ENCODE measurements around the gene SLC11A2. TPM values are rescaled to one million over a fixed set of nuclear protein-coding genes. Genes with fewer than 3 reads are reported as not detected.

Gene SLC11A2
- total and polyA plus RNA-seq, 2 of the 4 experiments (the other 2 are of a cell fraction) = 28.0 to 45.3 TPM

DNA sequence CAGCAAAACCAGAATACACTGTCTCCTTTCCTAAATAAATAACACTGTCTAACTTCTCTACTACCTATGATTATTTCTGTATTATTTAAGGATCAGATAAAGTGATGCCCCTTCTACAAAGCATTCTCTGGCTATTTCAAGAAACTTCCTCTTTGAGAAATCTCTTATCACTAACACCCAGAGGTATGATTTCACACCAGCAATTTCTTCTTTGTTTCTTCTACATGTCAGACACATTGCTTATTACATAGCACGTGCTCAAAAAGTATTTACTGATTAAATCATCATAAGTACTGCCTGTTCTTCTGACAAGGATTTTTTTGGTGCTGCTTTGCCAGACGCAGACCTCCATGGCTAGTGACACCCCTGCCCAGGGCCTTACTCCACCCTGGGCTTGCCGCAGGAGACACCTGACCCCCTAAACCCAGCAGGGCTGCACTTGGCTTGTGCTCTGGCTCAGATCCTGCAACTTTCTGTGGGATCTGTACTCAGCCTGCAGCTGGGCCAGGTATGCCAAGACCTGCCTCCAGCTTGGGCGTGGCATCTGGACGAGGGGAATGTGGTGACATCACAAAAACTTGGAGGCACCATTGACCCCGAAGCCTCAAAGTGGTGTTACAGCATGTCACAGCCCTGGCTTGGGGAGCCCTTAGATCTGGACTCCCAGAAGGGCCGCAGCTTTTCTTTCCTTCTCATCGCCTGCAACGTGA, 89.2 kb downstream of the SLC11A2 start:
- TF ChIP-seq RCOR1 (IDR thresholded peaks at IDR 0.05; ENCODE audit: insufficient replicate concordance, low read length) (no peak), CHD1 (IDR thresholded peaks at IDR 0.05; ENCODE audit: low read depth, low read length) (no peak), ELK1 (IDR thresholded peaks at IDR 0.05; ENCODE audit: borderline replicate concordance, low read depth, low read length) (no peak), SMC3 (IDR thresholded peaks at IDR 0.05; ENCODE audit: low read depth, low read length) (no peak), FOS (IDR thresholded peaks at IDR 0.05; ENCODE audit: low read depth, low read length) (no peak), BHLHE40 (IDR thresholded peaks at IDR 0.05; ENCODE audit: low read depth, low read length) (no peak), POLR2A (IDR thresholded peaks at IDR 0.05; ENCODE audit: low read depth, low read length) (no peak), MAZ (IDR thresholded peaks at IDR 0.05; ENCODE audit: borderline replicate concordance, low read depth, low read length) (no peak), MAFK (IDR thresholded peaks at IDR 0.05; ENCODE audit: low read depth, low read length) (no peak), NFE2L2 (IDR thresholded peaks at IDR 0.05; ENCODE audit: low read depth, low read length) (no peak), RAD21 (IDR thresholded peaks at IDR 0.05; ENCODE audit: low read length) (no peak), CEBPB (IDR thresholded peaks at IDR 0.05; ENCODE audit: low read depth, low read length) (no peak), MXI1 (IDR thresholded peaks at IDR 0.05; ENCODE audit: borderline replicate concordance, low read depth, low read length) (no peak), CTCF (conservative IDR thresholded peaks at IDR 0.05; ENCODE audit: low read depth, low read length) (no peak), RFX5 (IDR thresholded peaks at IDR 0.05; ENCODE audit: low read depth, low read length) (no peak)
- TF ChIP-seq, protein P1, sequence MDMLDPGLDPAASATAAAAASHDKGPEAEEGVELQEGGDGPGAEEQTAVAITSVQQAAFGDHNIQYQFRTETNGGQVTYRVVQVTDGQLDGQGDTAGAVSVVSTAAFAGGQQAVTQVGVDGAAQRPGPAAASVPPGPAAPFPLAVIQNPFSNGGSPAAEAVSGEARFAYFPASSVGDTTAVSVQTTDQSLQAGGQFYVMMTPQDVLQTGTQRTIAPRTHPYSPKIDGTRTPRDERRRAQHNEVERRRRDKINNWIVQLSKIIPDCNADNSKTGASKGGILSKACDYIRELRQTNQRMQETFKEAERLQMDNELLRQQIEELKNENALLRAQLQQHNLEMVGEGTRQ (IDR thresholded peaks at IDR 0.05; ENCODE audit: low read depth, low read length) = no peak
- H4K5ac ChIP-seq (ENCODE audit: low read depth, low read length) = no peak overlapping the region
- no peak overlapping the region for H2BK5ac ChIP-seq (ENCODE audit: low read depth, low read length, poor library complexity, severe bottlenecking)
- H2BK15ac ChIP-seq (ENCODE audit: low read depth, low read length) = no peak overlapping the region
- intact Hi-C loops (cut with micrococcal nuclease) (no loop called here), dilution Hi-C loops (cut with HindIII; ENCODE audit: low sequenced_read_pairs, unreplicated experiment) (no loop called here), in situ Hi-C loops (cut with MboI; ENCODE audit: low sequenced_read_pairs) (no loop called here)
- BruUV-seq (replicated peaks) = no TSS peak
- no peak overlapping the region for H4K8ac ChIP-seq (ENCODE audit: low read depth in 2 of 2, low read length in 2 of 2)
- no peak overlapping the region for H2BK120ac ChIP-seq (ENCODE audit: low read depth, low read length)
- no peak overlapping the region for H4K91ac ChIP-seq (ENCODE audit: insufficient read depth, low read depth, low read length)
- ATAC-seq (ENCODE audit: low read depth) = no peak
- H3K4me3 ChIP-seq (ENCODE audit: insufficient read depth, low read depth, low read length) = no peak overlapping the region
- POLR2A ChIA-PET (ENCODE audit: unreplicated experiment) = no interaction called here
- WGBS, 2 experiments (ENCODE audit: extremely low coverage in 2 of 2, insufficient read length in 1 of 2) = 80% methylated on average over 5 of the region's 9 CpGs; no CpG with 5 or more reads in 1 of the 2 experiments
- H3K18ac ChIP-seq (ENCODE audit: low read depth, low read length) = no peak overlapping the region
- H2AFZ ChIP-seq (replicated peaks; ENCODE audit: low read length, poor library complexity) = no peak overlapping the region
- peaks cover 20% of the 10 kb centered on the region for H3K4me1 ChIP-seq (ENCODE audit: control insufficient read depth, insufficient read depth, low read length)
- H3K36me3 ChIP-seq (ENCODE audit: control insufficient read depth, insufficient read depth, low read length) = 0 out of 2 replicates have a peak, but pooled peaks cover 2% of the 10 kb centered on the region
- no peaks in the 10 kb centered on the region for H4K20me1 ChIP-seq (ENCODE audit: insufficient read depth, low read length)
- peak overlapping the region; percentile 7; the same call in 1 of the 2 replicates for H3K4ac ChIP-seq (ENCODE audit: low read depth, low read length)
- H3K14ac ChIP-seq (replicated peaks; ENCODE audit: low read depth, low read length) = no peak overlapping the region
- no peak overlapping the region for H3K27ac ChIP-seq (ENCODE audit: insufficient read depth, low read length)
- no peak overlapping the region for H2AK9ac ChIP-seq (replicated peaks; ENCODE audit: low read depth, low read length, poor library complexity)
- H2AK5ac ChIP-seq (ENCODE audit: low read depth, low read length) = no peak overlapping the region
- H3K79me1 ChIP-seq (ENCODE audit: low read depth in 1 of 2, low read length in 2 of 2) = no peaks in the 10 kb centered on the region
- H3K9me1 ChIP-seq (ENCODE audit: insufficient read depth, low read length) = peaks cover 6% of the 10 kb centered on the region; the same call in 1 of the 2 replicates
- H3K9me3 ChIP-seq (ENCODE audit: control insufficient read depth, insufficient read depth, low read length) = peaks cover 6% of the 10 kb centered on the region; the same call in 1 of the 2 replicates
- H3K23ac ChIP-seq (ENCODE audit: low read depth, low read length) = no peak overlapping the region
- H2BK20ac ChIP-seq (ENCODE audit: low read depth, low read length) = no peak overlapping the region
- no peak overlapping the region for H3K9ac ChIP-seq (ENCODE audit: low read depth, low read length)
- no peak overlapping the region for H3K56ac ChIP-seq (ENCODE audit: extremely low read depth, insufficient read depth, low read length)
- no peak overlapping the region for H3K4me2 ChIP-seq (ENCODE audit: low read depth, low read length)
- no peaks in the 10 kb centered on the region for H3K27me3 ChIP-seq (ENCODE audit: control insufficient read depth, insufficient read depth, low read length)
- CTCF ChIA-PET = no interaction called here
- DNase-seq = no peak
